Mesenchymal stem cell (in vitro differentiated cells and primary cell): Measurements from ENCODE around the gene RAE1.

Experiments used
- DNase-seq: peaks from one replicate; pipeline ENCODE4 v3.0.0-alpha.2; 2013
- H2AFZ ChIP-seq: one replicate; pipeline ENCODE4 v1.6.1; 2013; ENCODE audit warnings: low read depth, mild to moderate bottlenecking, control low read depth, inconsistent platforms, low read length, moderate library complexity
- H2AK5ac ChIP-seq: 2 replicates; pipeline ENCODE4 v1.6.1; 2013; ENCODE audit warnings: low read length, moderate library complexity, mild to moderate bottlenecking, inconsistent platforms; ENCODE audit not compliant: severe bottlenecking
- H2BK120ac ChIP-seq: one replicate; pipeline ENCODE4 v1.6.1; 2013; ENCODE audit warnings: low read depth, mild to moderate bottlenecking, inconsistent platforms, low read length, moderate library complexity
- H2BK12ac ChIP-seq, 2 experiments: one replicate each; pipeline ENCODE4 v1.6.1; 2013; ENCODE audit warnings: inconsistent platforms in 2 of 2, low read length in 2 of 2, mild to moderate bottlenecking in 2 of 2, moderate library complexity in 2 of 2, control low read depth in 1 of 2
- H2BK15ac ChIP-seq: one replicate; pipeline ENCODE4 v1.6.1; 2013; ENCODE audit warnings: mild to moderate bottlenecking, low read depth, inconsistent platforms; ENCODE audit not compliant: poor library complexity, severe bottlenecking
- H2BK5ac ChIP-seq: 2 replicates; pipeline ENCODE4 v1.6.1; 2013; ENCODE audit warnings: low read depth, mild to moderate bottlenecking, low read length, control low read depth, inconsistent platforms; ENCODE audit not compliant: poor library complexity, severe bottlenecking
- H3K14ac ChIP-seq, 2 experiments: one replicate each; pipeline ENCODE4 v1.6.1; 2013; ENCODE audit warnings: inconsistent platforms in 2 of 2, low read length in 2 of 2, control low read depth in 1 of 2, mild to moderate bottlenecking in 1 of 2, moderate library complexity in 1 of 2
- H3K18ac ChIP-seq, 2 experiments: one replicate each; pipeline ENCODE4 v1.6.1; 2013; ENCODE audit warnings: inconsistent platforms in 2 of 2, low read length in 2 of 2, control low read depth in 1 of 2, low read depth in 1 of 2, mild to moderate bottlenecking in 1 of 2
- H3K23ac ChIP-seq, 2 experiments: one replicate each; pipeline ENCODE4 v1.6.1; 2013; ENCODE audit warnings: inconsistent platforms in 2 of 2, low read length in 2 of 2, mild to moderate bottlenecking in 2 of 2, moderate library complexity in 2 of 2, control low read depth in 1 of 2
- H3K27ac ChIP-seq: 2 replicates; pipeline ENCODE4 v1.5.1; 2013; ENCODE audit warnings: mild to moderate bottlenecking, moderate library complexity, low read length, control low read depth, inconsistent platforms; ENCODE audit not compliant: poor library complexity, severe bottlenecking
- H3K27me3 ChIP-seq, 2 experiments: 2 replicates each; pipeline versions ENCODE4 v1.6.1 to v1.7.0; 2013; ENCODE audit warnings: low read length in 2 of 2, mild to moderate bottlenecking in 2 of 2, moderate library complexity in 2 of 2, control low read depth in 1 of 2, inconsistent platforms in 1 of 2; ENCODE audit not compliant: control insufficient read depth in 1 of 2, insufficient read depth in 1 of 2
- H3K36me3 ChIP-seq, 2 experiments: 2 replicates each; pipeline versions ENCODE4 v1.6.1 to v1.7.0; 2013; ENCODE audit warnings: low read length in 2 of 2, control low read depth in 1 of 2, inconsistent platforms in 1 of 2, low read depth in 1 of 2, mild to moderate bottlenecking in 1 of 2; ENCODE audit not compliant: insufficient read depth in 2 of 2, control insufficient read depth in 1 of 2
- H3K4ac ChIP-seq, 2 experiments: one replicate each; pipeline ENCODE4 v1.6.1; 2013; ENCODE audit warnings: inconsistent platforms in 2 of 2, low read length in 2 of 2, mild to moderate bottlenecking in 2 of 2, moderate library complexity in 2 of 2, control low read depth in 1 of 2, low read depth in 1 of 2
- H3K4me1 ChIP-seq: 2 replicates; pipeline ENCODE4 v1.6.1; 2013; ENCODE audit warnings: low read depth, low read length, control low read depth; ENCODE audit not compliant: control insufficient read depth, insufficient read depth
- H3K4me2 ChIP-seq: 2 replicates; pipeline ENCODE4 v1.6.1; 2013; ENCODE audit warnings: low read length, mild to moderate bottlenecking, inconsistent platforms; ENCODE audit not compliant: poor library complexity, severe bottlenecking
- H3K4me3 ChIP-seq, 2 experiments: 2 replicates each; pipeline versions ENCODE4 v1.5.1 to v1.7.0; 2013; ENCODE audit warnings: low read length in 2 of 2, mild to moderate bottlenecking in 2 of 2, control low read depth in 1 of 2, low read depth in 1 of 2; ENCODE audit not compliant: insufficient read depth in 1 of 2
- H3K79me1 ChIP-seq: replicated peaks from 2 replicates; pipeline ENCODE4 v1.6.1; 2013; ENCODE audit warnings: mild to moderate bottlenecking, control low read depth, low read length, inconsistent platforms; ENCODE audit not compliant: poor library complexity, severe bottlenecking
- H3K9ac ChIP-seq: 2 replicates; pipeline ENCODE4 v1.7.0; 2013; ENCODE audit warnings: mild to moderate bottlenecking, low read length, moderate library complexity
- H3K9me3 ChIP-seq: 2 replicates; pipeline ENCODE4 v1.7.0; 2013; ENCODE audit warnings: mild to moderate bottlenecking, low read length; ENCODE audit not compliant: control insufficient read depth
- H4K8ac ChIP-seq: one replicate; pipeline ENCODE4 v1.6.1; 2013; ENCODE audit warnings: inconsistent platforms, mild to moderate bottlenecking, low read length, moderate library complexity
- H4K91ac ChIP-seq: one replicate; pipeline ENCODE4 v1.6.1; 2013; ENCODE audit warnings: mild to moderate bottlenecking, low read length, inconsistent platforms
- WGBS: methylation state at CpG from one replicate; pipeline ENCODE4 v1.1.7; 2013; ENCODE audit warnings: mixed read lengths; 5-methylcytosine and 5-hydroxymethylcytosine counted together

RAE1 gene

DNA sequence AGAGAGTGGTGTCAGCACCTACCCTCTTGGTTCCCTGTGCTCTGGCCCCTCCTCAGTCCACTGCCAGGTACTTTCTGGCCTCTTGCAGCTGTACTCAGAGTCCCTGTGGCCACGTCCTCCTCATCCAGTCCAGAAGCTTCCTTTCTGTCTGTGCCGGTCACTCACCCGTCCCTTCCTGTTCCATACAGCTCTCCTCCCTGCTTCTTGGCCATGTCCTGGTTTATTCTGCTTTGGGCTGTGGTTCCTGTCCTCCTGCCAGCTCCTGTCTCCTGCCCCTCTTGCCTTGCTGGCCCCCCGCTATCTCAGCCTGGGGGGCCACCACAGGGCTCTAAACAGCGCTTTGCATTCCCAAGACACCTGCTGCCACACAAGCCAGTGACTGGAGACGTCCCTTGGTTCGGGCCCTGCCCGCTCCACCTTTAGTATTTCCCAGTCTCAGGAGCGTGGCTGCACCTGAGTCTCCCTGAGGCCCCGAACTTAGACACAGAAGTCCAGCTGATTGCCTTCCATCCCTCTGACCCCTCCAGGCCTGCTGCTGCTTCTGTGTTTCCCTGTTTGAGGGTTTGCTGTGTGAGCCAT, 24.7 kb downstream of the RAE1 start:
- Histone ChIP-seq H2BK5ac (no peak overlapping the region), H3K36me3 (peaks cover 71 to 94% of the 10 kb centered on the region in 2 experiments), H2BK120ac (no peak overlapping the region), H3K18ac (no peak overlapping the region), H3K4me1 (no peaks in the 10 kb centered on the region), H2BK12ac (no peak overlapping the region), H4K91ac (no peak overlapping the region), H3K4me3 (no peak overlapping the region), H2AK5ac (no peak overlapping the region), H3K27me3 (no peaks in the 10 kb centered on the region), H3K23ac (no peak overlapping the region), H3K27ac (no peak overlapping the region), H2BK15ac (no peak overlapping the region), H3K4me2 (no peak overlapping the region), H3K79me1 (peaks cover 40% of the 10 kb centered on the region), H3K9me3 (no peaks in the 10 kb centered on the region), H3K9ac (no peak overlapping the region), H2AFZ (no peak overlapping the region), H3K4ac (no peak overlapping the region), H3K14ac (no peak overlapping the region), H4K8ac (no peak overlapping the region)
- 96% methylated on average over 10 of the region's 10 CpGs for WGBS
- DNase-seq = no peak

DNA sequence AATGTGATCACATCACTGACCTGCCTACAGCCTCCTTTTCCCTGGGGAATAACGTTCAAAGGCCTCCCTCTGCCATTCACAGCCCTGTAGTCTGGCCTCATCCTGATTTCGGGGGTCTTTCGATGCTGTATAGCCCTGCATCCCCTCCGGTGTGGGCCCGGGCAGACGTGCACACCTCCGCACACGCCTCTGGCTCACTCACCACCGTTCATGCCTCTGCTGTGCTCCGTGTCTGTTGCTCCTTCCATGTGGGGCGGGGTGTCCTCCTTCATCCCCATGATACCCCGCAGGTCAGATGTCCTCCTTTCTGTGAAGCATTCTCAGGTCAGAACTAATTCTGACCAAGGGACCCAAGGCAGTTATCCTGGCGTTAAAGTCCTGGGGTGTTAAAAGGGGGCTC, 26.3 kb downstream of the RAE1 start:
- Histone ChIP-seq H3K9me3 (no peaks in the 10 kb centered on the region), H2AFZ (no peak overlapping the region), H2BK12ac (no peak overlapping the region), H3K4me3 (no peak overlapping the region), H4K8ac (no peak overlapping the region), H2BK120ac (no peak overlapping the region), H3K79me1 (peaks cover 37% of the 10 kb centered on the region), H3K4ac (no peak overlapping the region), H3K9ac (no peak overlapping the region), H3K27me3 (no peaks in the 10 kb centered on the region), H2BK15ac (no peak overlapping the region), H4K91ac (no peak overlapping the region), H3K18ac (no peak overlapping the region), H3K4me2 (no peak overlapping the region), H3K36me3 (peaks cover 61 to 80% of the 10 kb centered on the region in 2 experiments), H3K14ac (no peak overlapping the region), H2BK5ac (no peak overlapping the region), H3K23ac (no peak overlapping the region), H3K27ac (no peak overlapping the region), H3K4me1 (no peaks in the 10 kb centered on the region), H2AK5ac (no peak overlapping the region)
- DNase-seq = no peak
- 82% methylated on average over 13 of the region's 13 CpGs for WGBS

DNA sequence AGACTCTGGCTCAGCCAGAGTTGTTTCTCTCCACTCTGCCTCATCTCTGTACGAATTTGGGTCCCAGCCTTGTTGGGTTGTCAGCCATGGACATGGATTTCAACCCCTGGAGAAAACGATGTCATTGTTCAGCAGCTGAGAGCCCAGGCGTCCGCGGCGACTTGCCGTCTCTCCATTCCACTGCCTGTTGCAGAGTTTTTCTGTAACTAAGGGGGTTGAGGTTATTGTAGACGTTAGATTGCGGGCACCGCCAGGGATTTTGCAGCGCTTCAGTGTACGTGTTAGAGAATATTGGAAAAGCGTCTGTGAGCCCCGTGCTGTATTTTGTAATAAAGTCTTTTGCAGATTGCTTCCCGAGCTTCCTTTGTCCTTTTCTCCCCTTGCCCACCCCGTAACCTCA, 27.1 kb downstream of the RAE1 start:
- Histone ChIP-seq H2AFZ (no peak overlapping the region), H3K36me3 (peaks cover 54 to 73% of the 10 kb centered on the region in 2 experiments), H3K79me1 (peaks cover 31% of the 10 kb centered on the region), H2BK15ac (no peak overlapping the region), H2BK120ac (no peak overlapping the region), H3K9me3 (no peaks in the 10 kb centered on the region), H2BK5ac (no peak overlapping the region), H3K18ac (no peak overlapping the region), H4K8ac (no peak overlapping the region), H3K4me2 (no peak overlapping the region), H3K27ac (no peak overlapping the region), H4K91ac (no peak overlapping the region), H2BK12ac (no peak overlapping the region), H3K9ac (no peak overlapping the region), H2AK5ac (no peak overlapping the region), H3K23ac (no peak overlapping the region), H3K27me3 (no peaks in the 10 kb centered on the region), H3K14ac (no peak overlapping the region), H3K4me3 (no peak overlapping the region), H3K4ac (no peak overlapping the region), H3K4me1 (no peaks in the 10 kb centered on the region)
- WGBS = 95% methylated on average over 16 of the region's 16 CpGs
- DNase-seq = no peak

DNA sequence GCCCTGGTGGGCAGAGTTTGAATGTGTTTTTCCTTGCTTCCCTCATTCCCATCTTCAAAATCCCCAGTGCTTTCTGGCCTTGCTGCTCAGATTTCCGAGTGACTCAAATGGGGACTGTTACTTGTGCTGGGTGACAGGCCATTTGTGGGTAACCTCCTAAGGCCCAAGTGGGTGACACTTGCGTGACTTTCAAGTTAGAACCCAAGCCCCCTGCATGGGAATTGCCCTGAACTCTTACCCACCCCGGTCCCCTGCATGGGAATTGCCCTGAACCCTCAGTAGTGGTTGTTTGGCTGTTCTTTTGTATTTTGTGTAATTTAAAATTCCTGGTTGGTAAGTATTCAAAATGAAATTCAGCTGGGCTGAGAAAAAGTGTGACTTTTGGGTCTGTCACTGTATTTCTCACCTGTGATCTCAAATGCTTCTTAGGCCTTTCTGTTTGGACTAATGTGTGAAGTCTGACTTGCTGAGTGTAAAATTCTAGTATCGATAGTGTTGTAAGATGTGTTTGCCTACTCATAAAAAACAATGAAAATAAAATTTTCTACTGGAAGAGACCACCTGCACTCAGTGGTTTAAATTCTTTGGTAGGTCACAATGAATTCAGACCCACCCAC, 27.7 kb downstream of the RAE1 start:
- H3K14ac ChIP-seq = no peak overlapping the region
- WGBS = 97% methylated on average over 4 of the region's 4 CpGs
- no peak overlapping the region for H2BK15ac ChIP-seq
- no peak overlapping the region for H3K4me3 ChIP-seq
- no peaks in the 10 kb centered on the region for H3K4me1 ChIP-seq
- no peak overlapping the region for H2AFZ ChIP-seq
- no peaks in the 10 kb centered on the region for H3K27me3 ChIP-seq
- H2AK5ac ChIP-seq = no peak overlapping the region
- H3K79me1 ChIP-seq = peaks cover 34% of the 10 kb centered on the region
- H3K9ac ChIP-seq = no peak overlapping the region
- H3K4me2 ChIP-seq = no peak overlapping the region
- no peak overlapping the region for H2BK120ac ChIP-seq
- H2BK5ac ChIP-seq = no peak overlapping the region
- H2BK12ac ChIP-seq = no peak overlapping the region
- no peak overlapping the region for H3K23ac ChIP-seq
- no peak overlapping the region for H3K18ac ChIP-seq
- H3K27ac ChIP-seq = no peak overlapping the region
- peaks cover 51 to 66% of the 10 kb centered on the region in 2 experiments for H3K36me3 ChIP-seq
- H3K9me3 ChIP-seq = no peaks in the 10 kb centered on the region
- no peak overlapping the region for H4K91ac ChIP-seq
- no peak overlapping the region for H3K4ac ChIP-seq
- no peak overlapping the region for H4K8ac ChIP-seq
- DNase-seq = no peak
